GM12801 (cell line): ENCODE measurements around the gene OTOP3.

ENCODE experiments used
- CTCF ChIP-seq: IDR thresholded peaks from one replicate; pipeline ENCODE4 v1.5.1; 2011; ENCODE audit warnings: control low read depth; ENCODE audit not compliant: insufficient read length; ENCODE audit errors: extremely low read depth

Gene OTOP3

GRCh38 chr17:74916136-74916850 lies 19.4 kb upstream of the OTOP3 start:
- no peak for TF ChIP-seq CTCF

- no peak for TF ChIP-seq CTCF
Measured at GRCh38 chr17:74916851-74917199, 18.9 kb upstream of the OTOP3 start.

DNA sequence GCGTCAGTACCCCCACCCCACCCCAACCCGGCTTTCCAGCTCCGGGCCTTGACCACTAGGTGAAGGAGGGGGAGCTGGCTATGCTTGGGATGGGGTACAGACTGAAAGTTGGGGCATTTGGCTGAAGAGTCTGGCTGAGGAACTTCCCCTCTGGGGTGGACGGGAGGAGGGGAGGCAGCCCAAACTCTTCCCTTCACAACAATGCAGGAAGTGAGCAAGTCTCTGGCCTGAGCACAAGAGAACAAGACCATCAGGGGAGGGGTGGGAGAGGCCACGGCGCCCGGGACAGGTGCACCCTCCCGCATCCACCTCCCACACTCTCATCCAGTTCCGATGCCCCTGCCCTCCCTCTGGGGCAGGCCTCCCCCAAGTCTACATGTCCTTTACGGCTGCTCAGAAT lies 18.3 kb upstream of the OTOP3 start:
- no peak for TF ChIP-seq CTCF

GRCh38 chr17:74918906-74919305 lies 16.8 kb upstream of the OTOP3 start:
- TF ChIP-seq CTCF = no peak

- no peak for TF ChIP-seq CTCF
Measured at GRCh38 chr17:74919440-74920305, 16.0 kb upstream of the OTOP3 start.

GRCh38 chr17:74920306-74920620 lies 15.4 kb upstream of the OTOP3 start:
- TF ChIP-seq CTCF = no peak

DNA sequence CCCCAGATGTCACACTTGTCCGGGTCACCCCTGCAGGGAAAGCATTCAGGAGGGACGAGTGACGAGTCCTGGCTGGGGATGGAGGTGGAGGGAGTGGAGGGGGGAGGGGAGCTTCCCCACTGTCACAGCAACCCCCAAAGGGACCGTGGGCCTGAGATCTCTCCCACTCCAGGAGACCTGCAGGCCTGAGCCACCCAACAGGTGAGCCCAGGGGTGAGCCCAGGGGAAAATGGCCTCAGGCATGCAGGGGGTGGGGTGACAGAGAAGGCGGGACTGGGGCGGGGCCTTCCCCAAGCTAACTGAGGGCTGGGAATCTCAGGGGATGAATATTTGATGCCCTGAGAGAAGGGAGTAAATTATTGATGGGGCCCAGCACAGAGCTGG lies 15.1 kb upstream of the OTOP3 start:
- TF ChIP-seq CTCF = no peak
